ENCODE measurements around the gene CYTH4.
"Not testable (repeated sequence)": the region's sequence is repeated elsewhere in the genome, so short reads cannot be mapped to it uniquely, and the experiment has no call there.

Gene CYTH4

DNA sequence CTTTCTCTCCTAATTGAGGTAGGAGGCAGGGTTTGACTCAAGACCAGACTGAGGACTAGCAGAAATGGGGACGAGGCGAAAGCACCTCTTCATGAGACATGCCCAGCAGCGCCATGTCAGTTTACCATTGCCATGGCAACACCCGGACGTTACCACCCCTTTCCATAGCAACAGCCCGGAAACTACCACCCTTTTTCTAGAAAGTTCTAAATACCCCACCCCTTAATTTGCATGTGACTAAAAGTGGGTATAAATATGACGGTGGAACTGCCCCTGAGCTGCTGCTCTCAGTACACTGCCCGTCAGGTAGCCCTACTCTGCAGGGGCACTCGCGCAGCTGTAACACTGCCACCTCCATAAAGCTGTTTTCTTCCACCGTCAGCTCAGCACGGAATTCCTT lies 32.3 kb upstream of the CYTH4 start:
- no peak for DNase-seq

DNA sequence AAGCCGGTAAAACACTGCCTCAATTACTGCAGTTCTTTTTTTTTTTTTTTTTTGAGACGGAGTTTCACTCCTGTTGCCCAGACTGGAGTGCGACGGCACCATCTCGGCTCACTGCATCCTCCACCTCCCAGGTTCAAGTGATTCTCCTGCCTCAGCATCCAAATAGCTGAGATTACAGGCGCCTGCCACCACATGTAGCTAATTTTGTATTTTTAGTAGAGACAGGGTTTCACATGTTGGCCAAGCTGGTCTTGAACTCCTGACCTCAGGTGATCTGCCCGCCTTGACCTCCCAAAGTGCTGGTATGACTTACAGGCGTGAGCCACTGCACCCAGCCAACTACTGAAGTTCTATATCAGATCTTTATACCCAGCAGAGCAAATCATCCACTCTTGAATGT lies 30.5 kb upstream of the CYTH4 start:
- DNase-seq = not testable (repeated sequence)

DNA sequence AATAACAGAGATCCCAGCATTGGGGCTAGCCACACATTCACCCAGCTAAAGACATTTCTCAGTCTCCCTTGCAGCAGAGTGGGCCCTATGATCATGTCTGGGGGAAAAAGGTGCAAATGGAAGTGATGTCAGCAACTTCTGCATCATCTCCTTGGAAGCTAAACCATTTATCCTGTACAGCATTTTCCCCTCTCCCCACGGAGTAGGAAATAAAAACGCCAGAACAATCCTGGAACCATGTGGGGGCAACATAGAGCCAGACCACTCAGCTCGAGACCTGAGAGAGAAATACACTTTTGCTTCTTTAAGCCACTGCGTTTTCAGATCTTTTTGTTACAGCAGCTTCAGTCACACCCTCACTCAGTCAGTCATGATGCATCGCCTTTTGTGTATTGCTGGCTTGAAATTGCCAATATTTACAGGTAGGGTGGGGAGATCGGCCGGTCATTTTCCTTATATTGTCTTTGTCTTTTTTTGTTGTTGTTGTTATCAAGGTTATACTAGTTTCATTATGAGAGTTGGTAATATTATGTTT lies 29.1 kb upstream of the CYTH4 start:
- DNase-seq = no peak

DNA sequence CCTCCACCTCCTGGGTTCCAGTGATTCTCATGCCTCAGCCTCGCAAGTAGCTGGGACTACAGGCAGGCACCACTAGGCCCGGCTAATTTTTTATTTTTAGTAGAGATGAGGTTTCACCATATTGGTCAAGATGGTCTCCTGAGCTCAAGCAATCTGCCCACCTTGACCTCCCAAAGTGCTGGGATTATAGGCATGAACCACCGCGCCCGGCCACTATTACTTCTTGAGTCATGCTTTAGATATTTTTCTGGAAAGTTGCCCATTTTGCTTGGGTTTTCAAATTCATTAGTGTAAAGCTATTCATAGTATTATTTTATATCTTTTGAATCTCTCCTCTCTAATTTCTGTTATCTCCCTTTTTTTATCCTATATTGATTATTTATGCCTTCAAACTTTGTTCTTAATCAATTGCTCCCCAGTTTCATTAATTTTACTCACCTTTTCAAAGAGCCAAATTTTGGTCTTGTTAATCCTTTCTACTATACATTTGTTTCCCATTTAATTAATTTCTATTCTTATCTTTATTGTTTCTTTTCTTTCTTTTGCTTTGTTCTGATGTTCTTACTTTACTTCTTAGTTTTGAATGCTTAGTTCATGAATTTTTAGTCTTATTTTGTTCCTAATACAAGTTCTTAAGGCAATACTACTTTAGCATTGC lies 28.0 kb upstream of the CYTH4 start:
- DNase-seq = no peak

DNA sequence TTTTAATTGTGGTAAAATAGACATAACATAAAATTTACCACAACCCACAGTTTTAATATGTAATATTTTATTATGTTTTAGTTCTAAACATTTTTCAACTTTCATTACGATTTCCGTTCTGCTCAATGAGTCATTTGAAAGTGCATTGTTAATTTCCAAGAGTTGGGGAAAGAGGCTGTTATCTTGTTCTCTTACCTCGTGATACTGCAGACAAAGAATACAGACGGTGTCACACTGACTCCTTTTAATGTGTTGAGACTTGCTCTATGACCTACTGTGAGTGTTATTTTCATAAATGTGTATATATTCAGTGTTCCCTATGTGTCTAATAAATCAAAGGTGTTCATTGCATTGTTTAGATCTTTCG lies 27.5 kb upstream of the CYTH4 start:
- no peak for DNase-seq

DNA sequence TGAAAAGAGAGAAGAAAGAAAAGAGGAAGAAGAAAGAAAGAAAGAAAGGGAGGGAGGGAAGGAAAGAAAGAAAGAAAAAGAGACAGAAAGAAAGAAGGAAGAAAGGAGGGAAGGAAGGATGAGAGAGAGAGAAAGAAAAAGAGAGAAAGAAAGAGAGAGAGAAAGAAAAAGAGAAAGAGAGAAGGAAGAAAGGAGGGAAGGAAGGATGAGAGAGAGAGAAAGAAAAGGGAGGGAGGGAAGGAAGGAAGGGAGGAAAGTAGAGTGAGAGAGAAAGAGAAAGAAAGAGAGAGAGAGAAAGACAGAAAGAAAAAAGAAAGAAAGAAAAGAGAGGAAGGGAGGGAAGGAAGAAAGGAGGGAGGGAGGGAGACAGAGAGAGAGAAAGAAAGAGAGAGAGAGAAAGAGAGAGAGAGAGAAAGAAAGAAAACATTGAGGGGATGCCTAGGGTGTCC lies 26.7 kb upstream of the CYTH4 start:
- DNase-seq = no peak

DNA sequence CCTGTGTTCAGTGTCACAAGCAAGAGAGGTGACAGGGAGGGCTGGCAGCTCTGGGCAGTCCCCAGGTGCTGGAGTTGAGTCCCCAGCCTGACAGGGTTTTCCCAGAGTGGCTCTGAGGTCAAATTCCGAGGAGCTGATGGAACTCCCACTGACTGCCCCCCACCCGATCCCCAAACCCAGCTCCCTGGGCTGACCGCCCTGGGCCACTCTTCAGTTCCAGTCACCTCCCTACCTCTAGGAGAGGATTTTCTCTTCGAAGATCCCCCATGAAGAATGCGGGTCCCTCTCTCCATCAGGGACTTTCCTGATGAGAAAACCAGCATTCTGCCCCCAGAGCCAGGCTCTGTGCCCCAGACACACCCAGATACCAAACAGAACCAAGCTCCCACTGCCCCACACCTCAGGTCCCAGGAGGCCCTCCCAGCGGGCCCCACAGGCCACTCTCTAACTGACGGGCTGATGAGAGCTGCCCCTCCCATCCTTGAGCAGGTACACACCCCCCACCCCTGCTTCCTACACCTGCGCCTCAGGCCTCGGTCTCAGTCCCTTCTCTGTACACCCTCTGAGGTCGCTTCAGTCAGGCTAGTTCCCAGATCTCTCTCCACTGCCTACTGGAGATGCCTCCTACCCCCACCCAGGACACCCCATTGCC lies 26.1 kb upstream of the CYTH4 start:
- no peak for DNase-seq

DNA sequence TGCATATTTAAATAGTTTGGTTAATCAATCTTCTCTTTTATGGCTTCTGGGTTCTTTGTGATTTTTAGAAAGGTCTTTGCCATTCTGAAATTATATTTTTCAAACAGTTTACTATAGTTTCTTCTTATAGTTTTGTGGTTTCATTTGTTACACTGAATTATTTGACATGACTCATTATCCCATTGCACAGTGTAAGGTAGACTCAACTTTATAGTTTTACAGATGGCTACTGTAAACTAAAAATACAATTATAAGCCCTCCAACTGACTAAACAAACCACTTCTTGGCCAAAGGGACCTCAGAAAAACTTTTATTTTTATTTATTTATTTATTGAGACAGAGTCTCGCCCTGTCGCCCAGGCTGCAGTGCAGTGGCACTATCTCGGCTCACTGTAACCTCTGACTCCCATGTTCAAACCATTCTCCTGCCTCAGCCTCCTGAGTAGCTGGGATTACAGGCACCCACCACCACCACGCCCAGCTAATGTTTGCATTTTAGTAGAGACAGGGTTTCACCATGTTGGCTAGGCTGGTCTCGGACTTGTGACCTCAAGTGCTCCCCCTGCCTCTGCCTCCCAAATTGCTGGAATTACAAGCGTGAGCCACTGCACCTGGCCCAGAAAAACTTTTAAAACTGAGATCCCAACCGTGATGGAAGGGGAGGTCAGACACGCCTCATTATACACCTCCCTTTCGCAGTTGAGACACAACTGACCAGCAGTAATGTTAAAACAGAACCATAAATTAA lies 24.1 kb upstream of the CYTH4 start:
- DNase-seq = no peak

DNA sequence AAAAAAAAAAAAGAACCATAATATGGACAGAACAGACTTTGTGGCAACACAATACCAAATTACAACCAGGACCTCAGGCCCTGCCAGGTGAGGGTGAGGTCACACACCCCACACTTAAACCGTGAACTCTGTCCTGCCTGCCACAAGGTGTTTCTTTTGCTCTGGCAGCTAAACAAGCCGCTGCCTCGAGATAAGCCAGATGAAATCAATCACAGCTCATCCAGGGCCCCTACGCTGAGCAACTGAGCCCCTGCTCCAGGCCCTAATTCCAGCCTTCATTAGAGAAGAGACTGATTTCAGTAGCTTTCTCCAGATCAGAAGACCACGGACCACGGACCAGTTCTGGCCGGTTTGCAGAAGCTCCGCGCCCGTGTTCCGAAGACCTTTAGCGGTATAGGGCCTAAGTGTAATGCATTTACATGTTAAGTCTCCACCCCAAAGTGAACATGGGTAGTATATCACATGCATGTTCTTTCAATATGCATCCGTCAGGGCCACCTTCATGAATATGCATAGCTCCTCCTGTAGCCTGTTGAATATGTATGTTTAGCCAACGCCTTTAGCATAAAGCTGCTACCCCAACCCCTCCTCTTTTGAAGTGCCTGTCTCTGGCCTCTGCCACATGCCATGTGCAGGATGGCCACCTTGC lies 23.4 kb upstream of the CYTH4 start:
- DNase-seq = no peak

DNA sequence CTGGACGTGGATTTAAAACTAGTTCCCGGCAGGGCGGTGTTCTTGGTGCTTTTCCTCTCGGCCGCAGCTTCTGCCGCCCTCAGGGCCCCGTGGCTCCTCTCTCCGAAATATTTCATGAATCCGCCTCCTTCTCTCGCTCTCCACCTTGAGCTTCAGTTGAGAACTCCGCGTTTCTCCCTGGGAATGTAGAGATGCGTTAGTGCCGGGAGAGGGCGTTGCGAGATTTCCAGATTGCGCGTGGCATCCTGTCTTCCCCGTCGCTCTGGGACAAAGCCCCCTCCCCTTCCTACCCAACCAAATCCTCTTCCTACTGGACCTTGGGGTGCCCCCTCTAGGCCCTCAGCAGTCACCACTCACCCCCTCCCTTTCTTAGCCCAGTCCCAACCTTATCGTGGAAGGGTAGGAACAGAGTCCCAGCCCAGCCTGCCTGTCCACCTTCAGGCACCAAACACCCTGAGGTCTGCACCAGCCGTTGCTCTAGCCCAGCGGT lies 22.7 kb upstream of the CYTH4 start:
- no peak for DNase-seq

DNA sequence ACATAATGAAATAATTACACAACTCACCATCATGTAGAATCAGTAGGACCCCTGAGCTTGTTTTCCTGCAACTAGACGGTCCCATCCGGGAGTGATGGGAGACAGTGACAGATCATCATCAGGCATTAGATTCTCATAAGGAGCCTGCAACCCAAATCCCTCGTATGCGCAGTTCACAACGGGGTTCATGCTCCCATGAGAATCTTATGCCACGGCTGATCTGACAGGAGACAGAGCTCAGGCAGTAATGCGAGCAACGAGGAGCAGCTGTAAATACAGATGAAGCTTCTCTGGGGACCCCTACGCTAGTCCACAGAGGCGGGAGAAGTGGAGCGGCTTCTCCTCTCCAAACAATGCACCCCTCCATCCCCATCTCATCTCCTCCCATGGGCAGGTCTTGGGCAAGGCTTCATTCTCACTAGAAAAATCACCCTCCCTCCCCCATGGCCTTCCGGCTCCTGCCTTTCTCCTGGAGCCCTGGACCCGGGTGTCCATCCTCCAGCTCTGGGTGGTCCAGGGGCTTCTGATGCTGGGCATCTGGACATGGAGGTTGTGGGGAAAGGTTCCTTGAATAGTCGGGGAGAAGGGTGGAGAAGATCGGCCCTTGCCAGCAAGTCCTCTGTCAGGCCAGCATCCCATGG lies 22.0 kb upstream of the CYTH4 start:
- no peak for DNase-seq

DNA sequence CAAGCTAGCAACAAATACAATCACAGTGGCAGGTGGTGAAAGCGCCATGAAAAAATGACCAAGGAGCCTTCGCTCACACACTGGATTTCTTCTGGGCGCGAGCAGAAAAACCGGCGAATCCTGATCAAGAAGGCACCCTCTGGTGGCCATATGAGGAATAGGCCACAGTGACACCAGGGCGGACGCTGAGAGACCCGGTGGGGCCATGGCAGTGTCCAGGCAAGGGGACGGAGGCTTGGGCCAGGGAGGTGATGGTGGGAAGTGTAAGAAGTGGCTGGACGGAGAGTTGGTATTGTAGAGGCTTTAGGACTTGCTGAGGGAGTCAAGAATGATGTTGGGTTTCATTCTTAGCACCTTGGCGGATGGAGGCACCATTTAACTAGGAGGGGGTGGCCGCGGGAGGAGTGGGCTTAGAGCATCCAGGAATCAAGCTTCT lies 21.4 kb upstream of the CYTH4 start:
- no peak for DNase-seq

DNA sequence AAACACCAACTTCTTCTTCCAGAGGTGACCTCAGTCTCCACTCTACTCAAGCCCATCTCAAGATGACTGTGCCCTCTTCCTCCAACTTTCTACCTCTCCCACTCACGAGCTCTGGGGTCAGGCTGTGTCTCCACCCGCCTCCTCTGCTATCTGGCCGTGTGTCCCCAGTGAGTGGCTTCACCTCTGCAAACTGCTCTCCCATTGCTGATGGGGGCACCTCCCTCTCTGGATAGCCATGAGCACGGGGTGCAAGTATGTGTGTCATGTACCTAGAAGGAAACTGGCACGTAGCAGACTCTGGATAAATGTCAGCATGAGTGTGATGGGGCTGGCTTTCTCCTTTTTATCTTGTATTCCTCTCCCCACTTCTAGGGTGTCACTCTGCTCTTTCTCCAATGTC lies 20.0 kb upstream of the CYTH4 start:
- DNase-seq = no peak

DNA sequence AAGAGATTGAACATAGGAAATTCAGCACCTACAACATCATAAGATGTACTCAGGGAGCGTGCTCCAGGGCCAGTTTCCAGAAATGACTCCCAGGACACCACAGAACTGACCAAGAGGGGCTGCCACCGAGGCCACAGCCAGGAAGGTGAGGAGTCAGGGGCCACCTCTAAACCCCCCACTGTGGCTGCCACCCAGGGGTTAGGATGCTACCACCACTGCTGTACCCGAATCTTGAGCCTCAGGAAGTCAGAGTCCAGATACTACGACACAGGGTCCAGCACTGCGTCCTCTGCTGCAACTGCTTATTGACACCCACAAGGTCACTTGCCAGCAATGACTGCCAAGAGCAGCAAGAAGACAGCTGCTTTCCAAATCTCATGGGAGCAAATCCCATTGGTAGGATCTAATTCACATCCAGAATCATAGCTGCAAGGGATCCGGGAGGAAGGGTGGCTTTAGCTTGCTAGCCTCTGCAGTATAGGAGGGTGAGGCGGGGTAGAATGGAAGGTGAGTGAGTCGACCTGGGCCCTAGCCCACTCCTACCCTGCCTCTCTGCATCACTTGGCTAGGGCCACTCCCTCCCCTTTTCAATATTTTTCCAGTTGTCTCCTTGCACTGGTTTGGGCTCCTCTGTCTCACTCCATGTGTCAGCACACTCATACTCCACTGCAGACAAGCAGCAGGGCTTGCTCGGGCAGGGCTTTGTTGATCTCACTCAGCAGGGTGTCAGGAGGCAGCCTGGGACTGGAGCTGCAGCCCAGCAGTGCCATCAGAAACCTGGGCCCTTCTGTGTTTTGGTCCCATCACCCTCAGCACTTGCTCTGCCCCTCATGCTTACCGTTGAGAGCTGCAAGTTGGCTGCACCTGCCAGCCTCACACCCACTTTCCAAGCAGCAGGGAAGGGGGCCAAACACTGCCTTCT lies 18.1 kb upstream of the CYTH4 start:
- no peak for DNase-seq

DNA sequence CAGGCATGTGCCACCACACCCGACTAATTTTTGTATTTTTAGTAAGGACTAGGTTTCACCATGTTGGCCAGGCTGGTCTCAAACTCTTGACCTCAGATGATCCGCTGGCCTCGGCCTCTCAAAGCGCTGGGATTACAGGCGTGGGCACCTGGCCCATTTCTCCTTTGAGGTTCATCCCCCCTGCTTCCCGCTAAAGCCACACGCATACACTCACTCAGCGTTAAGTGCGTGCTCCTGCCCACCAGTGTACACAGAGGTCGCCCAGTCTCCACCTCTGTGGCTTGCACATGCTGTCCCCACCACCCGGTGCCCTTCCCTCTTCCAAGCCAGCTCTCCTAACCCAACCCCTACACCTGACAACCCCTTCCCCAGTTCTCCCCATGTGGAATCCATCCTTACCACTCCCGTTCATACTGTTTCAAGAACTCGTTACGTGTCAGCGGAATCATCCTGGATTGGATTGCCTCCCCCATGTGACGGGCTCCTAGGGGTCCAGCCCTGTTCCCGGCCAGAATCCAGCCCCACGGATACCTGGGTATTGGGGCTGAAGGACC lies 15.7 kb upstream of the CYTH4 start:
- no peak for DNase-seq

DNA sequence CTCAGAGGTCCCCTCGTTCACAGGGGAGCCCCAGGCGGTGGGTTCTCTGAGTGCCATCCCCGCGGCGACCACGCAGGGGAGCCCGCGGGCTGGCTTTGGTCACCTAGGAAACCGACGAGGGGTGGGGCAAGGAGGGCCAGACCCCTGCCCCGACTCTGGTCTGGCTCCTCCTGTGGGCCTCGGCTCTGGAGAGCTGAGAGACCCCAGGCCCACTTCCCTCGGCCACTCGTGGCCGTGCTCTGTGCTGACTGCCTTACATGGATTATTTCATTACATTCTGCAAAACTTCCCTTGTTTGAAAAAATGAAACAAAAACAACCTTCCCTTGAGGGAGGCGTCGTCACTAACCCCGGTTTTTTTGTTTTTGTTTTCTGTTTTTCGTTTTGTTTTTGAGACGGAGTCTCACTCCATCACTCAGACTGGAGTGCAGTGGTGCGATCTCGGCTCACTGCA lies 15.1 kb upstream of the CYTH4 start:
- no peak for DNase-seq

DNA sequence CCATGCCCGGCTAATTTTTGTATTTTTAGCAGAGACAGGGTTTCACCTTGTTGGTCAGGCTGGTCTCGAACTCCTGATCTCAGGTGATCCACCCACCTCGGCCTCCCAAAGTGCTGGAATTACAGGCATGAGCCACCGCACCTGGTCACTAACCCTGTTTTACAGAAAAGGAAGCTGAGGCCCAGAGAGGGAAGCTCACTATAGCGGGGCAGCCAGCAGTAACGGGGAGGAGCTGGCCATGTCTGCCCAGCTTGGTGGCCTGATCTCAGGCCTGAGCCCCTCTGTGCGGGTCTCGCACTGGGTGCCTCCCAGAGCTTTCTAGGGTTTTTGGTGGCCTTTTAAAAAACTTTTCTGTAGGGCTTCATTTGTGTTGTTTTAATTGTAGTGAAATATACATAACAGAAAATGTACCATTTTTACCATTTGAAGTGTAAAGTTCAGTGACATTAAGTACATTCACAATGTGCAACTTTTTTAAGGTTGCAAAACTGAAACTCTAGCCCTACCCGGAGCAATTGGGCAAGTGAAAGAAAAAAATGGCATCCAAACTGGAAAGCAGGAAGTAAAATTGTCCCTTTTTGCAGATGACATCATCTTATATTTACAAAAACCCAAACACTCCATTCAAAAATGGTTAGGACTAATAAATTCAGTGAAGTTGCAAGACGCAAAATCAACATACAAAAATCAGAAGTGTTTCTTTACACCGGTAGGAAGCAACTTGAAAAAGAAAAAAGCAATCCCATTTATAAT lies 14.5 kb upstream of the CYTH4 start:
- DNase-seq = no peak

DNA sequence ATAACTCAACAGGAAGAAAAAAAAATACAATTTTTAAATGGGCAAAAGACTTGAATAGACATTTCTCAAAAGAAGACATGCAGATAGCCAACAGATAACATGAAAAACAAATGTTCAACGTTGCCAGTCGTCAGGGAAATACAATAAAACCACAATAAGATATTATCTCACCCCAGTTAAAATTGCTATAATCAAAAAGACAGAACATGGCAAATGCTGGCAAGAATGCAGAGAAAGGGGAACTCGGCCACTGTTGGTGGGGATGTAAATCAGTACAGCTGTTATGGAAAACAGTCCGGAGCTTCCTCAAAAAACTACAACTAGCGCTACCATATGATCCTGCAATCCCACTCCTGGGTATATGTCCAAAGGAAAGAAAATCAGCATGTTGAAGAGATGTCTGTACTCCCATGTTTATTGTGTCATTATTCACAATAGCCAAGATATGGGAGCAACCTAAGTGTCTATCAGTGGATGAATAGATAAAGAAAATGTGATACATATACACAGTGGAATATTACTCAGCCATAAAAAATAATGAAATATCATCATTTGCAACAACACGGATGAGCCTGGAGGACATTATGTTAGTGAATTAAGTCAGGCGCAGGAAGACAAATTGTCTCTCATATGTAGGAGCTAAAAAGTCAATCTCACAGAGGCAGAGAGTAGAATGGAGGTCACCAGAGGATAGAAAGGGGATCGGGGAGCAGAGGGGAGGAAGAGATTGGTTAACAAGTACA lies 12.2 kb upstream of the CYTH4 start:
- no peak for DNase-seq

DNA sequence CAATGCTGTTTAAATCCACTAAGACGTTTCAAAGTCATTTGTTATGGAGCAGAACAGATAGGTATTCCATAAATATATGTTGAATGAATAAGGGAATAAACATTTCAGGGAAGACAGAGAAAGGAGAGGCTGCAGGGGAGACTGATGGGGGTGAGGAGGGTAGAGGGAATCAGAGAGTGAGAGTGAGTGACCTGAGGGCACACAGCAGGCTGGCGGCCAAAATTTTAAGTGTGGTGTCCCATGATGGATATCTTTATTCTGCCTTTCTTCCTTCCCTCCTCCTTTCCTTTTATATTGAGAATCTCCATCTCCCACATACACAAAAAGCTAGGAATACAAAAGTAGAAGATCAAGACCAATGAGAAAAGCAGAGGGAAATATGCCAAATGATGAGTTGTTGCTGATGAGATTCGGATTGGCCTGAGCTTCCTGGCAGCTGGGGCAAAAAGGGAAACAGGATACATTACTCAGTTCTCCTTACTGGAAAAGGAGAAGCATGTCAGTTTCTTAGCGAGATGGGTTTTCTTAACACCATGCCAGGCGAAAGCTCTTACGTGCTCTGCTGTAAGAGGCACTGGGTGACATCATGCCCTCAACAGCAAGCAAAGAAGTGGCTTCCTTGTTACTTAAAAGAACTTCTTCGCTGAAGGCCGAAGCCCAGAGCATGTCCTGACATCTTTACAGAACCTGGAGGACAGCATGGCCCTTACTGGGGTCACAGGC lies 11.2 kb upstream of the CYTH4 start:
- no peak for DNase-seq

Measured in DMS79 (cell line).